IMR-90 (cell line): ENCODE measurements around the gene ENO3. TPM values are rescaled to one million over a fixed set of nuclear protein-coding genes. Genes with fewer than 3 reads are reported as not detected.
A peak's percentile ranks its signal among the peaks of the same experiment; 100 is the strongest.

Experiments
- ATAC-seq: fragments of 200-7000 bp; cut with Tn5 transposase; 2 replicates; pipeline ENCODE4 v1.9.1; 2020; ENCODE audit warnings: low read depth, mild to moderate bottlenecking, moderate library complexity
- BruUV-seq: library from RNA; stranded (reverse); fragments of 400-500 nt; replicated peaks from 2 replicates; lab custom pipeline; 2021; lab: Mats Ljungman, UMichigan
- CTCF ChIA-PET: fragments of 300-600 bp; formaldehyde crosslinking; extraction: SDS; loops from one replicate; lab custom pipeline; 2021; ENCODE audit warnings: antibody characterized with exemption; lab: Yijun Ruan, JAX
- POLR2A ChIA-PET: fragments of 300-600 bp; sonication (Branson Sonifier 250); formaldehyde crosslinking; loops from one replicate; lab custom pipeline; 2022; ENCODE audit warnings: antibody characterized with exemption; ENCODE audit not compliant: unreplicated experiment; lab: Charles Lee
- DNase-seq: peaks from one replicate; pipeline ENCODE4 v3.0.0; 2013
- H2AFZ ChIP-seq: replicated peaks from 2 replicates; pipeline ENCODE3; 2013; ENCODE audit warnings: low read length, mild to moderate bottlenecking; ENCODE audit not compliant: poor library complexity
- H2AK5ac ChIP-seq: 2 replicates; pipeline ENCODE4 v1.6.1; 2013; ENCODE audit warnings: low read depth, low read length, inconsistent platforms
- H2AK9ac ChIP-seq: replicated peaks from 2 replicates; pipeline ENCODE3; 2013; ENCODE audit warnings: mild to moderate bottlenecking, low read depth, low read length, moderate library complexity; ENCODE audit not compliant: poor library complexity
- H2BK120ac ChIP-seq: 2 replicates; pipeline ENCODE4 v1.6.1; 2013; ENCODE audit warnings: low read depth, low read length, inconsistent platforms
- H2BK15ac ChIP-seq: 3 replicates; pipeline ENCODE4 v1.6.1; 2013; ENCODE audit warnings: low read depth, low read length, inconsistent platforms
- H2BK20ac ChIP-seq: 2 replicates; pipeline ENCODE4 v1.6.1; 2013; ENCODE audit warnings: low read depth, mild to moderate bottlenecking, inconsistent platforms, low read length, moderate library complexity
- H2BK5ac ChIP-seq: 2 replicates; pipeline ENCODE4 v1.6.1; 2013; ENCODE audit warnings: mild to moderate bottlenecking, low read depth, low read length, inconsistent platforms; ENCODE audit not compliant: poor library complexity, severe bottlenecking
- H3K14ac ChIP-seq: replicated peaks from 2 replicates; pipeline ENCODE4 v1.6.1; 2013; ENCODE audit warnings: low read depth, low read length, inconsistent platforms
- H3K18ac ChIP-seq: 2 replicates; pipeline ENCODE4 v1.6.1; 2013; ENCODE audit warnings: low read depth, low read length, control low read depth
- H3K23ac ChIP-seq: 2 replicates; pipeline ENCODE4 v1.6.1; 2013; ENCODE audit warnings: low read depth, low read length, inconsistent platforms
- H3K27ac ChIP-seq: 2 replicates; pipeline ENCODE4 v1.5.1; 2013; ENCODE audit warnings: mild to moderate bottlenecking, control low read depth, low read length; ENCODE audit not compliant: insufficient read depth
- H3K27me3 ChIP-seq: 2 replicates; pipeline ENCODE4 v1.6.1; 2013; ENCODE audit warnings: low read length; ENCODE audit not compliant: control insufficient read depth, insufficient read depth
- H3K36me3 ChIP-seq: 2 replicates; pipeline ENCODE4 v1.6.1; 2013; ENCODE audit warnings: low read length, mixed read lengths; ENCODE audit not compliant: control insufficient read depth, insufficient read depth
- H3K4ac ChIP-seq: 2 replicates; pipeline ENCODE4 v1.6.1; 2013; ENCODE audit warnings: low read depth, low read length, inconsistent platforms
- H3K4me1 ChIP-seq: 2 replicates; pipeline ENCODE4 v1.6.1; 2013; ENCODE audit warnings: low read length, mixed read lengths; ENCODE audit not compliant: control insufficient read depth, insufficient read depth
- H3K4me2 ChIP-seq: 2 replicates; pipeline ENCODE4 v1.6.1; 2013; ENCODE audit warnings: low read depth, mild to moderate bottlenecking, control low read depth, low read length, moderate library complexity
- H3K4me3 ChIP-seq: 2 replicates; pipeline ENCODE4 v1.5.1; 2013; ENCODE audit warnings: low read depth, mild to moderate bottlenecking, control low read depth, low read length, moderate library complexity; ENCODE audit not compliant: insufficient read depth
- H3K56ac ChIP-seq: 2 replicates; pipeline ENCODE4 v1.6.1; 2013; ENCODE audit warnings: low read length, inconsistent platforms; ENCODE audit not compliant: insufficient read depth; ENCODE audit errors: extremely low read depth
- H3K79me1 ChIP-seq, 2 experiments: 2 replicates each; pipeline ENCODE4 v1.6.1; 2013; ENCODE audit warnings: low read length in 2 of 2, inconsistent platforms in 1 of 2, low read depth in 1 of 2
- H3K9ac ChIP-seq: 2 replicates; pipeline ENCODE4 v1.6.1; 2013; ENCODE audit warnings: low read depth, low read length, control low read depth
- H3K9me1 ChIP-seq: 2 replicates; pipeline ENCODE4 v1.6.1; 2013; ENCODE audit warnings: low read length, inconsistent platforms; ENCODE audit not compliant: insufficient read depth
- H3K9me3 ChIP-seq: 2 replicates; pipeline ENCODE4 v1.6.1; 2013; ENCODE audit warnings: low read length; ENCODE audit not compliant: control insufficient read depth, insufficient read depth
- H4K20me1 ChIP-seq: 2 replicates; pipeline ENCODE4 v1.6.1; 2013; ENCODE audit warnings: low read length, inconsistent platforms; ENCODE audit not compliant: insufficient read depth
- H4K5ac ChIP-seq: 2 replicates; pipeline ENCODE4 v1.6.1; 2013; ENCODE audit warnings: mild to moderate bottlenecking, low read depth, low read length, control low read depth
- H4K8ac ChIP-seq, 2 experiments: 2 replicates each; pipeline ENCODE4 v1.6.1; 2013; ENCODE audit warnings: low read depth in 2 of 2, low read length in 2 of 2, control low read depth in 1 of 2, inconsistent platforms in 1 of 2
- H4K91ac ChIP-seq: 2 replicates; pipeline ENCODE4 v1.6.1; 2013; ENCODE audit warnings: low read depth, low read length, inconsistent platforms; ENCODE audit not compliant: insufficient read depth
- FOS ChIP-seq: fragments of 150-350 bp; IDR thresholded peaks from 2 replicates; pipeline ENCODE4 v1.6.1; 2016; ENCODE audit warnings: low read depth, low read length
- MAZ ChIP-seq: IDR thresholded peaks from 2 replicates; pipeline ENCODE4 v1.6.1; 2012; ENCODE audit warnings: low read depth, mild to moderate bottlenecking, low read length, improper control_type of control experiment, moderate library complexity, borderline replicate concordance
- POLR2A ChIP-seq: IDR thresholded peaks from 2 replicates; pipeline ENCODE4 v1.6.1; 2012; ENCODE audit warnings: mild to moderate bottlenecking, low read depth, low read length
- WGBS, 2 experiments: methylation state at CpG; one replicate each; pipeline versions ENCODE4 v1.1.5 to v1.1.7; 2013; ENCODE audit warnings: missing lambda C conversion rate in 2 of 2; ENCODE audit not compliant: insufficient read length in 1 of 2; ENCODE audit errors: extremely low coverage in 2 of 2; 5-methylcytosine and 5-hydroxymethylcytosine counted together
- dilution Hi-C: fragments of 300-500 bp; cut with HindIII; formaldehyde crosslinking; loops from one replicate; pipeline ENCODE4 v1.14.3; 2018; ENCODE audit warnings: low sequenced_read_pairs; ENCODE audit not compliant: unreplicated experiment
- in situ Hi-C: fragments of 300-500 bp; cut with MboI; formaldehyde crosslinking; loops from 3 replicates; pipeline ENCODE4 v1.14.3; 2019; ENCODE audit warnings: low sequenced_read_pairs, inconsistent platforms, mixed read lengths
- intact Hi-C: fragments of 100-400 bp; cut with micrococcal nuclease; formaldehyde crosslinking; loops from 2 replicates; pipeline ENCODE4 v1.10.0; 2022
- polyA plus RNA-seq, 3 experiments: library from polyadenylated mRNA; depleted of rRNA; stranded (reverse); fragments of >200 nt; gene quantifications; 2 replicates each; pipeline ENCODE4 v1.2.3, GENCODE V29; 2012; ENCODE audit warnings: low replicate concordance in 1 of 3
- total RNA-seq: library from RNA; depleted of rRNA; stranded (reverse); fragments of >200 nt; gene quantifications from 2 replicates; pipeline ENCODE4 v1.2.3, GENCODE V29; 2012

Gene ENO3
- total and polyA plus RNA-seq, 2 of the 4 experiments (the other 2 are of a cell fraction): 1.4 to 5.1 TPM

- Histone ChIP-seq H2AFZ (no peak overlapping the region), H3K4me2 (peak overlapping the region; percentile 6; the same call in 1 of the 2 replicates), H3K14ac (peak overlapping the region; percentile 42; the same call in 1 of the 2 replicates), H3K9me3 (no peaks in the 10 kb centered on the region), H3K27ac (peak overlapping the region; percentile 42), H3K23ac (0 out of 2 replicates have a peak overlapping the region, but pooled peaks have one; percentile 41), H3K79me1 (peaks cover 12 to 44% of the 10 kb centered on the region in 2 experiments; a peak in 3 of 4 replicates), H2BK15ac (no peak overlapping the region), H2AK5ac (peak overlapping the region; percentile 77), H3K9me1 (peaks cover 7% of the 10 kb centered on the region; the same call in 1 of the 2 replicates), H3K18ac (no peak overlapping the region), H3K56ac (peak overlapping the region; percentile 26; the same call in 1 of the 2 replicates), H3K4me1 (peaks cover 12% of the 10 kb centered on the region), H4K20me1 (peaks cover 66% of the 10 kb centered on the region), H4K8ac (peak overlapping the region in 1 of 2 experiments; percentile 21; a peak in 2 of 4 replicates), H3K4ac (peak overlapping the region; percentile 64), H3K4me3 (no peak overlapping the region), H3K27me3 (no peaks in the 10 kb centered on the region), H3K9ac (peak overlapping the region; percentile 20; the same call in 1 of the 2 replicates), H2BK20ac (no peak overlapping the region), H2AK9ac (peak overlapping the region; percentile 53), H3K36me3 (peaks cover 41% of the 10 kb centered on the region), H4K5ac (no peak overlapping the region), H2BK120ac (no peak overlapping the region), H4K91ac (no peak overlapping the region), H2BK5ac (peak overlapping the region; percentile 47)
- in situ Hi-C loops: no loop called here
- ATAC-seq (no peak), DNase-seq (no peak)
- WGBS, 2 experiments: no CpG with 5 or more reads among the region's 8 CpGs
- POLR2A ChIA-PET: interaction anchor here (0.7 to 2.2 kb wide), 3 partner anchors 23 to 52 kb away, joined by 3 to 6 read pairs (median 4); partner anchors contain the start of genes CAMTA2, INCA1 and SPAG7
- dilution Hi-C loops: no loop called here
- TSS peak; percentile 68 for BruUV-seq
- CTCF ChIA-PET: no interaction called here
- intact Hi-C loops: no loop called here
- TF ChIP-seq POLR2A: peak; percentile 30; the same call in 1 of the 2 replicates
- TF ChIP-seq MAZ: no peak
- TF ChIP-seq FOS: no peak
These were observed 6.3 kb upstream of the ENO3 start for GRCh38 chr17:4944554-4945175.
